HCT116 (cell line): Measurements from ENCODE around the gene PRAF2. TPM values are rescaled to one million over a fixed set of nuclear protein-coding genes. Genes with fewer than 3 reads are reported as not detected.

Source experiments
- ATAC-seq: fragments of 200-7000 bp; cut with Tn5 transposase; 2 replicates; pipeline ENCODE4 v1.9.1; 2020; ENCODE audit warnings: mild to moderate bottlenecking, moderate library complexity
- BruUV-seq: library from RNA; stranded (reverse); fragments of 400-500 nt; replicated peaks from 2 replicates; lab custom pipeline; 2021; lab: Mats Ljungman, UMichigan
- CTCF ChIA-PET: fragments of 300-600 bp; sonication (Branson Sonifier 250); formaldehyde crosslinking; loops from one replicate; lab custom pipeline; 2021; ENCODE audit warnings: antibody characterized with exemption; lab: Charles Lee
- POLR2A ChIA-PET: fragments of 300-600, 350-600 bp; sonication (Branson Sonifier 250); formaldehyde crosslinking; loops from one replicate; lab custom pipeline; 2021; ENCODE audit warnings: antibody characterized with exemption; lab: Charles Lee
- RAD21 ChIA-PET, 2 experiments: fragments of 300-600 bp; sonication (Branson Sonifier 250); formaldehyde crosslinking; loops; one replicate each; lab custom pipeline; 2023; ENCODE audit warnings: low total read pairs in 2 of 2; ENCODE audit not compliant: uncharacterized antibody in 2 of 2, unreplicated experiment in 2 of 2, low non-redundant PET in 1 of 2; lab: Charles Lee
- DNase-seq: peaks from one replicate; pipeline ENCODE4 v3.0.0-alpha.2; 2010; ENCODE audit warnings: low read depth, low spot score
- H2AFZ ChIP-seq: fragments of 200-600 bp; shearing (Covaris generic), sonication (generic); 2 replicates; pipeline ENCODE4 v1.6.1; 2017; ENCODE audit warnings: low read depth, mixed run types, mixed read lengths, antibody characterized with exemption, low read length; ENCODE audit not compliant: poor library complexity, severe bottlenecking
- H3K27ac ChIP-seq: 2 replicates; pipeline ENCODE4 v1.5.1; 2012; ENCODE audit warnings: low read depth, low read length
- H3K27me3 ChIP-seq: fragments of 200-600 bp; sonication (generic); 2 replicates; pipeline ENCODE4 v1.6.1; 2016; ENCODE audit warnings: mixed run types, low read length, mixed read lengths; ENCODE audit not compliant: insufficient read depth
- H3K36me3 ChIP-seq, 2 experiments: fragments of 200-500 bp in 1 of 2; fragments of 200-600 bp in 1 of 2; sonication (Bioruptor generic) in 1 of 2; sonication (generic) in 1 of 2; 2 replicates each; pipeline versions ENCODE4 v1.5.1 to v1.6.1; 2014 to 2016; ENCODE audit warnings: low read length in 2 of 2, inconsistent platforms in 1 of 2, mixed read lengths in 1 of 2, mixed run types in 1 of 2; ENCODE audit not compliant: insufficient read depth in 2 of 2, control insufficient read depth in 1 of 2
- H3K4me1 ChIP-seq, 2 experiments: fragments of 200-600 bp in 1 of 2; sonication (generic) in 1 of 2; 2 replicates each; pipeline versions ENCODE4 v1.5.1 to v1.6.1; 2012 to 2017; ENCODE audit warnings: low read length in 2 of 2, inconsistent platforms in 1 of 2, mild to moderate bottlenecking in 1 of 2, mixed read lengths in 1 of 2, mixed run types in 1 of 2, moderate library complexity in 1 of 2; ENCODE audit not compliant: insufficient read depth in 2 of 2, control insufficient read depth in 1 of 2
- H3K4me2 ChIP-seq: fragments of 200-600 bp; sonication (generic); 2 replicates; pipeline ENCODE4 v1.6.1; 2017; ENCODE audit warnings: mixed run types, low read length, mixed read lengths
- H3K4me3 ChIP-seq, 2 experiments: fragments of 200-600 bp in 1 of 2; sonication (generic) in 1 of 2; replicated peaks in 1 of 2; 2 replicates each; pipeline ENCODE4 v1.5.1; 2011 to 2016; ENCODE audit warnings: low read length in 2 of 2, control low read depth in 1 of 2, low read depth in 1 of 2, mild to moderate bottlenecking in 1 of 2, mixed read lengths in 1 of 2, mixed run types in 1 of 2
- H3K79me2 ChIP-seq: fragments of 200-600 bp; sonication (generic); 2 replicates; pipeline ENCODE4 v1.6.1; 2017; ENCODE audit warnings: mild to moderate bottlenecking, mixed run types, low read length, moderate library complexity, mixed read lengths; ENCODE audit not compliant: insufficient read depth
- H3K9ac ChIP-seq: fragments of 200-600 bp; sonication (generic); 2 replicates; pipeline ENCODE4 v1.6.1; 2016; ENCODE audit warnings: low read length, mixed read lengths
- H3K9me2 ChIP-seq: fragments of 200-600 bp; sonication (generic), shearing (Covaris generic); 2 replicates; pipeline ENCODE4 v1.6.1; 2017; ENCODE audit warnings: mixed run types, mild to moderate bottlenecking, moderate library complexity; ENCODE audit not compliant: insufficient read depth
- H3K9me3 ChIP-seq, 2 experiments: fragments of 200-500 bp in 1 of 2; fragments of 200-600 bp in 1 of 2; sonication (Bioruptor generic) in 1 of 2; sonication (generic) in 1 of 2; 2 replicates each; pipeline ENCODE4 v1.6.1; 2014 to 2017; ENCODE audit warnings: low read length in 2 of 2, mixed read lengths in 2 of 2, inconsistent platforms in 1 of 2, low read depth in 1 of 2, mild to moderate bottlenecking in 1 of 2, mixed run types in 1 of 2, moderate library complexity in 1 of 2; ENCODE audit not compliant: control insufficient read depth in 1 of 2, insufficient read depth in 1 of 2
- H4K20me1 ChIP-seq: fragments of 200-600 bp; sonication (generic), shearing (Covaris generic); 2 replicates; pipeline ENCODE4 v1.6.1; 2017; ENCODE audit warnings: mixed run types, mild to moderate bottlenecking, moderate library complexity; ENCODE audit not compliant: insufficient read depth
- CBX3 ChIP-seq: IDR thresholded peaks from 2 replicates; pipeline ENCODE4 v1.6.1; 2012; ENCODE audit warnings: low read depth
- CEBPB ChIP-seq: IDR thresholded peaks from 2 replicates; pipeline ENCODE4 v1.6.1; 2012; ENCODE audit warnings: low read depth
- EGR1 ChIP-seq: IDR thresholded peaks from 2 replicates; pipeline ENCODE4 v1.6.1; 2012; ENCODE audit warnings: low read depth
- ELF1 ChIP-seq: IDR thresholded peaks from 2 replicates; pipeline ENCODE4 v1.6.1; 2012; ENCODE audit warnings: low read depth, borderline replicate concordance
- EZH2 ChIP-seq: fragments of 200-600 bp; sonication (generic); IDR thresholded peaks from 2 replicates; pipeline ENCODE4 v1.6.1; 2017; ENCODE audit warnings: antibody characterized with exemption, mixed run types
- EZH2phosphoT487 ChIP-seq: fragments of 200-600 bp; IDR thresholded peaks from 2 replicates; pipeline ENCODE4 v1.6.1; 2018; ENCODE audit warnings: antibody characterized with exemption, borderline replicate concordance
- FOSL1 ChIP-seq: IDR thresholded peaks from 2 replicates; pipeline ENCODE4 v1.6.1; 2012; ENCODE audit warnings: low read depth
- JUND ChIP-seq: IDR thresholded peaks from 2 replicates; pipeline ENCODE4 v1.6.1; 2012
- POLR2A ChIP-seq: IDR thresholded peaks from 2 replicates; pipeline ENCODE4 v1.7.0; 2011; ENCODE audit warnings: borderline replicate concordance; ENCODE audit not compliant: insufficient read depth, insufficient read length; ENCODE audit errors: extremely low read depth
- POLR2AphosphoS5 ChIP-seq: IDR thresholded peaks from 2 replicates; pipeline ENCODE4 v1.6.1; 2011; ENCODE audit warnings: mild to moderate bottlenecking, low read depth, low read length, moderate library complexity
- SP1 ChIP-seq: IDR thresholded peaks from 2 replicates; pipeline ENCODE4 v1.6.1; 2012; ENCODE audit warnings: low read depth
- TCF7L2 ChIP-seq: IDR thresholded peaks from 2 replicates; pipeline ENCODE4 v1.7.0; 2011; ENCODE audit warnings: borderline replicate concordance, inconsistent platforms; ENCODE audit not compliant: insufficient read depth, insufficient read length; ENCODE audit errors: extremely low read depth
- YY1 ChIP-seq: IDR thresholded peaks from 2 replicates; pipeline ENCODE4 v1.6.1; 2011; ENCODE audit warnings: low read length, low read depth, moderate library complexity, mild to moderate bottlenecking; ENCODE audit not compliant: insufficient replicate concordance; ENCODE audit errors: extremely low read depth
- ZFX ChIP-seq: fragments of 450-650 bp; IDR thresholded peaks from 2 replicates; pipeline ENCODE4 v1.6.1; 2017
- ZNF274 ChIP-seq: fragments of 200-500 bp; sonication (Bioruptor generic); IDR thresholded peaks from 2 replicates; pipeline ENCODE4 v1.6.1; 2014; ENCODE audit warnings: mild to moderate bottlenecking, low read depth, low read length, inconsistent platforms
- intact Hi-C: fragments of 100-400 bp; cut with micrococcal nuclease; formaldehyde crosslinking; loops from 2 replicates; pipeline ENCODE4 v1.10.0; 2022
- total RNA-seq: library from RNA; stranded (reverse); gene quantifications from one replicate; pipeline ENCODE4 v1.2.1, GENCODE V29; 2021; ENCODE audit not compliant: unreplicated experiment
- TF ChIP-seq, protein P1 (sequence below): IDR thresholded peaks from 2 replicates; pipeline ENCODE4 v1.6.1; 2011; ENCODE audit warnings: mild to moderate bottlenecking, low read length, moderate library complexity; ENCODE audit not compliant: insufficient replicate concordance; ENCODE audit errors: extremely low read depth
- TF ChIP-seq, protein P2 (sequence below), 3 experiments: fragments of 200-600 bp in 1 of 3; sonication (generic) in 1 of 3; IDR thresholded peaks in 2 of 3; conservative IDR thresholded peaks in 1 of 3; 2 replicates each; pipeline ENCODE4 v1.5.1; 2012 to 2017; ENCODE audit warnings: low read depth in 2 of 3, low read length in 2 of 3, antibody characterized with exemption in 1 of 3, borderline replicate concordance in 1 of 3, control low read depth in 1 of 3, mild to moderate bottlenecking in 1 of 3, mixed read lengths in 1 of 3, mixed run types in 1 of 3, moderate library complexity in 1 of 3; ENCODE audit not compliant: insufficient read depth in 1 of 3
- TF ChIP-seq, protein P3 (sequence below): IDR thresholded peaks from 2 replicates; pipeline ENCODE4 v1.6.1; 2012; ENCODE audit warnings: low read depth
- TF ChIP-seq, protein P4 (sequence below): IDR thresholded peaks from 2 replicates; pipeline ENCODE4 v1.6.1; 2012

Gene PRAF2
- total RNA-seq, 1 experiment from 2014 or later: 18.8 TPM

DNA sequence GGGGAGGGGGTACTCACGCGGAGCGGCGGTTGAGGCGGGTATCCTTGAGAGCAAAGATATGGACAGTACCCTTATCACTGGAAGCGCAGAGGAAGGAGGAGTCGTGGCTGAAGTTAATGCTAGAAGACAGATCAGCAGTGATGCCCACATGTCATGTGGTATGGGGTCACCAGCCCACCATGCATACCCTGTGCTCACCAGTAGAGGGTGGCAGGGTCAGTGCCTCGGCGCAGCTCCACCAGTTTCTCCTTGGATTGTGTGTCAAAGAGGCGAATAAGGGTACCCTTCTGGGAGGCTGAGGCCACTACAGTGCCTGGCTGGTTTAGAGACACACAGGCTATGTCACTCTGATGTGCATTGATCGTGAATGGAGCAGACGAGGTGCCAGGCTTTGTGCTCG is 1.5 kb upstream of the PRAF2 start:
- no peak overlapping the region for H3K9ac ChIP-seq
- H3K9me3 ChIP-seq: no peaks in the 10 kb centered on the region
- no peak overlapping the region for H2AFZ ChIP-seq
- no peaks in the 10 kb centered on the region for H3K79me2 ChIP-seq
- no peak overlapping the region for H3K27ac ChIP-seq
- POLR2A ChIA-PET: no interaction called here
- no peak overlapping the region for H3K4me2 ChIP-seq
- intact Hi-C loops: no loop called here
- H3K4me1 ChIP-seq: peaks cover 0 to 20% of the 10 kb centered on the region in 2 experiments; a peak in 2 of 4 replicates
- RAD21 ChIA-PET: no interaction called here
- no peak overlapping the region for H3K4me3 ChIP-seq
- BruUV-seq: no TSS peak
- no peak for ATAC-seq
- no peak for DNase-seq
- H3K9me2 ChIP-seq: no peaks in the 10 kb centered on the region
- no peaks in the 10 kb centered on the region for H3K36me3 ChIP-seq
- H3K27me3 ChIP-seq: no peaks in the 10 kb centered on the region
- H4K20me1 ChIP-seq: no peaks in the 10 kb centered on the region
- TF ChIP-seq YY1 (no peak), ELF1 (no peak), TCF7L2 (no peak), POLR2A (no peak), EZH2 (no peak), SP1 (no peak), CEBPB (no peak), EZH2phosphoT487 (no peak), ZNF274 (no peak), ZFX (no peak), EGR1 (no peak), JUND (no peak), CBX3 (no peak), POLR2AphosphoS5 (no peak), FOSL1 (no peak)
- TF ChIP-seq, protein P1, sequence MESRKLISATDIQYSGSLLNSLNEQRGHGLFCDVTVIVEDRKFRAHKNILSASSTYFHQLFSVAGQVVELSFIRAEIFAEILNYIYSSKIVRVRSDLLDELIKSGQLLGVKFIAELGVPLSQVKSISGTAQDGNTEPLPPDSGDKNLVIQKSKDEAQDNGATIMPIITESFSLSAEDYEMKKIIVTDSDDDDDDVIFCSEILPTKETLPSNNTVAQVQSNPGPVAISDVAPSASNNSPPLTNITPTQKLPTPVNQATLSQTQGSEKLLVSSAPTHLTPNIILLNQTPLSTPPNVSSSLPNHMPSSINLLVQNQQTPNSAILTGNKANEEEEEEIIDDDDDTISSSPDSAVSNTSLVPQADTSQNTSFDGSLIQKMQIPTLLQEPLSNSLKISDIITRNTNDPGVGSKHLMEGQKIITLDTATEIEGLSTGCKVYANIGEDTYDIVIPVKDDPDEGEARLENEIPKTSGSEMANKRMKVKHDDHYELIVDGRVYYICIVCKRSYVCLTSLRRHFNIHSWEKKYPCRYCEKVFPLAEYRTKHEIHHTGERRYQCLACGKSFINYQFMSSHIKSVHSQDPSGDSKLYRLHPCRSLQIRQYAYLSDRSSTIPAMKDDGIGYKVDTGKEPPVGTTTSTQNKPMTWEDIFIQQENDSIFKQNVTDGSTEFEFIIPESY: no peak
- TF ChIP-seq, protein P2, sequence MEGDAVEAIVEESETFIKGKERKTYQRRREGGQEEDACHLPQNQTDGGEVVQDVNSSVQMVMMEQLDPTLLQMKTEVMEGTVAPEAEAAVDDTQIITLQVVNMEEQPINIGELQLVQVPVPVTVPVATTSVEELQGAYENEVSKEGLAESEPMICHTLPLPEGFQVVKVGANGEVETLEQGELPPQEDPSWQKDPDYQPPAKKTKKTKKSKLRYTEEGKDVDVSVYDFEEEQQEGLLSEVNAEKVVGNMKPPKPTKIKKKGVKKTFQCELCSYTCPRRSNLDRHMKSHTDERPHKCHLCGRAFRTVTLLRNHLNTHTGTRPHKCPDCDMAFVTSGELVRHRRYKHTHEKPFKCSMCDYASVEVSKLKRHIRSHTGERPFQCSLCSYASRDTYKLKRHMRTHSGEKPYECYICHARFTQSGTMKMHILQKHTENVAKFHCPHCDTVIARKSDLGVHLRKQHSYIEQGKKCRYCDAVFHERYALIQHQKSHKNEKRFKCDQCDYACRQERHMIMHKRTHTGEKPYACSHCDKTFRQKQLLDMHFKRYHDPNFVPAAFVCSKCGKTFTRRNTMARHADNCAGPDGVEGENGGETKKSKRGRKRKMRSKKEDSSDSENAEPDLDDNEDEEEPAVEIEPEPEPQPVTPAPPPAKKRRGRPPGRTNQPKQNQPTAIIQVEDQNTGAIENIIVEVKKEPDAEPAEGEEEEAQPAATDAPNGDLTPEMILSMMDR (IDR thresholded peaks at IDR 0.05 in 2 of 3, conservative IDR thresholded peaks at IDR 0.05 in 1 of 3; ENCODE audit: borderline replicate concordance in 1 of 3, insufficient read depth in 1 of 3, low read depth in 2 of 3, low read length in 2 of 3): no peak
- TF ChIP-seq, protein P3, sequence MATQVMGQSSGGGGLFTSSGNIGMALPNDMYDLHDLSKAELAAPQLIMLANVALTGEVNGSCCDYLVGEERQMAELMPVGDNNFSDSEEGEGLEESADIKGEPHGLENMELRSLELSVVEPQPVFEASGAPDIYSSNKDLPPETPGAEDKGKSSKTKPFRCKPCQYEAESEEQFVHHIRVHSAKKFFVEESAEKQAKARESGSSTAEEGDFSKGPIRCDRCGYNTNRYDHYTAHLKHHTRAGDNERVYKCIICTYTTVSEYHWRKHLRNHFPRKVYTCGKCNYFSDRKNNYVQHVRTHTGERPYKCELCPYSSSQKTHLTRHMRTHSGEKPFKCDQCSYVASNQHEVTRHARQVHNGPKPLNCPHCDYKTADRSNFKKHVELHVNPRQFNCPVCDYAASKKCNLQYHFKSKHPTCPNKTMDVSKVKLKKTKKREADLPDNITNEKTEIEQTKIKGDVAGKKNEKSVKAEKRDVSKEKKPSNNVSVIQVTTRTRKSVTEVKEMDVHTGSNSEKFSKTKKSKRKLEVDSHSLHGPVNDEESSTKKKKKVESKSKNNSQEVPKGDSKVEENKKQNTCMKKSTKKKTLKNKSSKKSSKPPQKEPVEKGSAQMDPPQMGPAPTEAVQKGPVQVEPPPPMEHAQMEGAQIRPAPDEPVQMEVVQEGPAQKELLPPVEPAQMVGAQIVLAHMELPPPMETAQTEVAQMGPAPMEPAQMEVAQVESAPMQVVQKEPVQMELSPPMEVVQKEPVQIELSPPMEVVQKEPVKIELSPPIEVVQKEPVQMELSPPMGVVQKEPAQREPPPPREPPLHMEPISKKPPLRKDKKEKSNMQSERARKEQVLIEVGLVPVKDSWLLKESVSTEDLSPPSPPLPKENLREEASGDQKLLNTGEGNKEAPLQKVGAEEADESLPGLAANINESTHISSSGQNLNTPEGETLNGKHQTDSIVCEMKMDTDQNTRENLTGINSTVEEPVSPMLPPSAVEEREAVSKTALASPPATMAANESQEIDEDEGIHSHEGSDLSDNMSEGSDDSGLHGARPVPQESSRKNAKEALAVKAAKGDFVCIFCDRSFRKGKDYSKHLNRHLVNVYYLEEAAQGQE: no peak
- TF ChIP-seq, protein P4, sequence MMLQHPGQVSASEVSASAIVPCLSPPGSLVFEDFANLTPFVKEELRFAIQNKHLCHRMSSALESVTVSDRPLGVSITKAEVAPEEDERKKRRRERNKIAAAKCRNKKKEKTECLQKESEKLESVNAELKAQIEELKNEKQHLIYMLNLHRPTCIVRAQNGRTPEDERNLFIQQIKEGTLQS: no peak
- CTCF ChIA-PET: no interaction called here
